OCI-LY7 (cell line): Measurements from ENCODE around the gene GUCY1A2.

Source experiments
- CTCF ChIP-seq: fragments of 200-600 bp; sonication (generic); conservative IDR thresholded peaks from 2 replicates; pipeline ENCODE4 v1.5.1; 2014; ENCODE audit warnings: mild to moderate bottlenecking, antibody characterized with exemption, low read length, moderate library complexity, mixed read lengths
- EZH2phosphoT487 ChIP-seq: fragments of 200-600 bp; sonication (generic); IDR thresholded peaks from 2 replicates; pipeline ENCODE4 v1.6.1; 2018; ENCODE audit warnings: low read depth, borderline replicate concordance, mild to moderate bottlenecking, mixed run types, antibody characterized with exemption, low read length, moderate library complexity, mixed read lengths

GRCh38 chr11:106815209-106815608 lies 203.1 kb downstream of the GUCY1A2 start:
- TF ChIP-seq CTCF (no peak), EZH2phosphoT487 (no peak)
